ENCODE results near the gene RASSF6.

RASSF6 gene

DNA sequence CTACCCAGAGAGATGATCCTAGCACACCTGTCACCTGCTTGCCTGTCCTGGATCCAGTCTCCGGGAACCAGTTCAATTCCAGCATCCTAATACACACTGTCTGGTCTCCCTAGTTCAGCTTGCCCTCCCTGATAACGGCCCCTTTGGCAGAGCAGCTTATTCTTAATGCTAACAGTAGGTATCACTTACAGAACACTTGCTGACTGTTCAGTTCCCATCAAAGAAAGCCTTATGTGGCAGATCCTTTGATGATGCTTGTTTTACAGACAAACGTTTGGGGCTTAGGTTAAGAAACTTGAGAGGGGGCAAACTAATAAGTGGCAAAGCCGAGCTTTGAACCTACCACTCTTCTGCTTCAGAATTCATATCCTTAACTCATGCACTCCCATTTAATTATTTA lies 890 bp downstream of the RASSF6 start:
- H3K9me2 ChIP-seq (replicated peaks; ENCODE audit: control insufficient read depth, low read length) = no peaks in the 10 kb centered on the region
- peak overlapping the region; percentile 98 for H3K27ac ChIP-seq (ENCODE audit: low read depth, low read length)
- peaks cover 57% of the 10 kb centered on the region for H3K4me1 ChIP-seq (ENCODE audit: control insufficient read depth, low read length)
- H3K36me3 ChIP-seq (ENCODE audit: control insufficient read depth, low read length) = peaks cover 57% of the 10 kb centered on the region
- TF ChIP-seq, protein P1, sequence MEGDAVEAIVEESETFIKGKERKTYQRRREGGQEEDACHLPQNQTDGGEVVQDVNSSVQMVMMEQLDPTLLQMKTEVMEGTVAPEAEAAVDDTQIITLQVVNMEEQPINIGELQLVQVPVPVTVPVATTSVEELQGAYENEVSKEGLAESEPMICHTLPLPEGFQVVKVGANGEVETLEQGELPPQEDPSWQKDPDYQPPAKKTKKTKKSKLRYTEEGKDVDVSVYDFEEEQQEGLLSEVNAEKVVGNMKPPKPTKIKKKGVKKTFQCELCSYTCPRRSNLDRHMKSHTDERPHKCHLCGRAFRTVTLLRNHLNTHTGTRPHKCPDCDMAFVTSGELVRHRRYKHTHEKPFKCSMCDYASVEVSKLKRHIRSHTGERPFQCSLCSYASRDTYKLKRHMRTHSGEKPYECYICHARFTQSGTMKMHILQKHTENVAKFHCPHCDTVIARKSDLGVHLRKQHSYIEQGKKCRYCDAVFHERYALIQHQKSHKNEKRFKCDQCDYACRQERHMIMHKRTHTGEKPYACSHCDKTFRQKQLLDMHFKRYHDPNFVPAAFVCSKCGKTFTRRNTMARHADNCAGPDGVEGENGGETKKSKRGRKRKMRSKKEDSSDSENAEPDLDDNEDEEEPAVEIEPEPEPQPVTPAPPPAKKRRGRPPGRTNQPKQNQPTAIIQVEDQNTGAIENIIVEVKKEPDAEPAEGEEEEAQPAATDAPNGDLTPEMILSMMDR (IDR thresholded peaks at IDR 0.05; ENCODE audit: low read depth, low read length, poor library complexity, severe bottlenecking) = no peak
- TF ChIP-seq EZH2phosphoT487 (IDR thresholded peaks at IDR 0.05; ENCODE audit: borderline replicate concordance, low read length) = no peak
- peaks cover 70% of the 10 kb centered on the region for H3K79me2 ChIP-seq (ENCODE audit: control insufficient read depth, low read length)
- H4K20me1 ChIP-seq (ENCODE audit: control insufficient read depth, insufficient read depth, low read depth, low read length) = no peaks in the 10 kb centered on the region
- H3K4me2 ChIP-seq (ENCODE audit: low read length) = peak overlapping the region; percentile 89
- H3K27me3 ChIP-seq (ENCODE audit: control insufficient read depth, low read length) = no peaks in the 10 kb centered on the region
- H3K9me3 ChIP-seq (ENCODE audit: control insufficient read depth, insufficient read depth, low read length) = no peaks in the 10 kb centered on the region
- peaks cover 28% of the 10 kb centered on the region for H3F3A ChIP-seq (ENCODE audit: control insufficient read depth, insufficient read depth)
- H3K4me3 ChIP-seq (ENCODE audit: low read length) = peak overlapping the region; percentile 94

DNA sequence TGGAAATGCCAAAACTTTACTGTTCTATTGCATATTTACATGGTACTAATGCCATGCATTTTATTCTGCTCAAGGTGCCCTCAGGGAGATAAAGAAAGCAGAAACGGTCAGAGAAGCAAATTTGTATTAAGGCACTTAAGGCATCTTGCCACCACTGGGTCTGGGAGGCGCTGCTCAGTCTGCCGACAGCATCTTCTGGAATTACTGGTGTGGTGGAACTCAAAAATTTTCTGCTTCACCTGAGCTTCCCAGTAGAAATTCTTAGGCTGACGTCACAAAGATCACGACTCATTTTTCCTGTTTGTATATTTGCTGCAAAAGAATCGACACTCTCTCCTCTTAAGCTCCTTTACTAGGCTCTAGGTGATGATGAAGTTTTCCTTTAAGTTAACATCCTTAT lies 3.0 kb downstream of the RASSF6 start:
- Histone ChIP-seq H3F3A (ENCODE audit: control insufficient read depth, insufficient read depth) (peaks cover 19% of the 10 kb centered on the region), H3K36me3 (ENCODE audit: control insufficient read depth, low read length) (peaks cover 77% of the 10 kb centered on the region), H3K9me3 (ENCODE audit: control insufficient read depth, insufficient read depth, low read length) (no peaks in the 10 kb centered on the region), H3K4me2 (ENCODE audit: low read length) (peak overlapping the region; percentile 89), H3K4me1 (ENCODE audit: control insufficient read depth, low read length) (peaks cover 77% of the 10 kb centered on the region), H3K4me3 (ENCODE audit: low read length) (peak overlapping the region; percentile 94), H4K20me1 (ENCODE audit: control insufficient read depth, insufficient read depth, low read depth, low read length) (no peaks in the 10 kb centered on the region), H3K27ac (ENCODE audit: low read depth, low read length) (peak overlapping the region; percentile 98), H3K27me3 (ENCODE audit: control insufficient read depth, low read length) (no peaks in the 10 kb centered on the region), H3K79me2 (ENCODE audit: control insufficient read depth, low read length) (peaks cover 90% of the 10 kb centered on the region), H3K9me2 (replicated peaks; ENCODE audit: control insufficient read depth, low read length) (no peaks in the 10 kb centered on the region)
- TF ChIP-seq, protein P1 (IDR thresholded peaks at IDR 0.05; ENCODE audit: low read depth, low read length, poor library complexity, severe bottlenecking) = peak; percentile 22
- no peak for TF ChIP-seq EZH2phosphoT487 (IDR thresholded peaks at IDR 0.05; ENCODE audit: borderline replicate concordance, low read length)

DNA sequence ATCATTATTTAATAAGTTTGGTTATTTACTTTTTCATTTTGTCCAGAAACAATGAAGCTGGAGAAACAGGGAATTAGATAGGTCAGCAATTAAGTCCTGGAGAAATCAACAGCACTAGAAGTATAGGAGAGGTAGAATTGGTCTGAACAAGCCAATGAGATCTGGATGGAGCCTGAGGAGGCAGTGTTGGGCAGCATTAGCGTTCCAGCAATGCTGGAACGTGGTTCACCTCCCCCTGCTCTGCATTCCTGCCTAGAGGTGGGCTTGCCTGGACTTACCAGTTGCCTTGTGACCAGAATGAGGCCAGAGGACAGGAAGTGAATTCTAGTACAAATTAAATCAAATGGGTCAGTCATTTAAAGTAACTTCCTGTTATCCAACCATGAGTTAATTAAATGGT lies 4.6 kb downstream of the RASSF6 start:
- Histone ChIP-seq H3K9me2 (replicated peaks; ENCODE audit: control insufficient read depth, low read length) (no peaks in the 10 kb centered on the region), H3K4me2 (ENCODE audit: low read length) (peak overlapping the region; percentile 89), H3K36me3 (ENCODE audit: control insufficient read depth, low read length) (peaks cover 94% of the 10 kb centered on the region), H3K79me2 (ENCODE audit: control insufficient read depth, low read length) (peaks cover 96% of the 10 kb centered on the region), H4K20me1 (ENCODE audit: control insufficient read depth, insufficient read depth, low read depth, low read length) (no peaks in the 10 kb centered on the region), H3K4me1 (ENCODE audit: control insufficient read depth, low read length) (peaks cover 79% of the 10 kb centered on the region), H3K27ac (ENCODE audit: low read depth, low read length) (peak overlapping the region; percentile 98), H3K9me3 (ENCODE audit: control insufficient read depth, insufficient read depth, low read length) (no peaks in the 10 kb centered on the region), H3K27me3 (ENCODE audit: control insufficient read depth, low read length) (no peaks in the 10 kb centered on the region), H3F3A (ENCODE audit: control insufficient read depth, insufficient read depth) (peaks cover 28% of the 10 kb centered on the region), H3K4me3 (ENCODE audit: low read length) (peak overlapping the region; percentile 94)
- TF ChIP-seq, protein P1 (IDR thresholded peaks at IDR 0.05; ENCODE audit: low read depth, low read length, poor library complexity, severe bottlenecking) = peak; percentile 49
- TF ChIP-seq EZH2phosphoT487 (IDR thresholded peaks at IDR 0.05; ENCODE audit: borderline replicate concordance, low read length) = no peak

Measured in DOHH2 (cell line).